ENCODE results near the gene NPHP1. TPM values are rescaled to one million over a fixed set of nuclear protein-coding genes. Genes with fewer than 3 reads are reported as not detected.
"Not testable (repeated sequence)": the region's sequence is repeated elsewhere in the genome, so short reads cannot be mapped to it uniquely, and the experiment has no call there.

Gene NPHP1
- total and polyA plus RNA-seq, 5 experiments from 2014 or later = 0.40 to 1.6 (median 0.96) TPM

DNA sequence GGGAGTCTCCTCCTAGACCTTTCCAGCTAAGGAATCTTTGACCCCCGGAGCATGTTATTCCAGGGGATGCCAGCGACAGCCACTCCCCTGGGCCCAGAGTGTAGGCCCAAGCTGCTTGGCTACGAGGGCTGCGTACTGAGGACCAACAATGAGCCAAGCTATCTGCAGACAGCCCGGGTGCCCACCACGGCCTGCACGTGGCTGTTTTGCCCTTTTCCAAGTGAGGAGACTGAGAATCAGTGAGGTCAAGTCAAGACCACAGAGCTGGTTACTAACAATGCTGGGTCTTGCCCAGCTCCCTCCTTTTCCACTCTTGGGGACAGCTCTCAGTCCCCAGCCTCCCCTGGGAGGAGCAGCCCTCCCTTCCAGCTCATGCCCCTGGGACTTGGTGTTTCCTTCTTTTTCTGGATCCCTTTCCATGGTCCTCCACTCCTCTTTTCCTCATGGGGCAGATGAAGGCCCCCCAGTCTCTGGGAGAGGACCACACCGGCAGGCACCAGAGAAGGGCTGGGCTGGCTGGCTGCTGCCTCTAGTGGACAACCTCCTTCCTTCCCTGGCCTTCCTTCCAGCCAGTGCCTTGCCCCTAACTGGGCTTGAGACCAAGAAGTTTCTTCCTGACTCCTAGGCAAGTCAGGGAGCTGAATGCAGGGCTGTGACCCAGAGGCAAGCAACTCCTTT is 88.6 kb downstream of the NPHP1 start:
- peaks cover 33 to 79% (median 51%) of the 10 kb centered on the region in 5 donors for H3K27me3 Mint-ChIP-seq
- H3K4me1 Mint-ChIP-seq = peaks cover 1 to 10% (median 3%) of the 10 kb centered on the region in 4 donors
- peaks cover 0 to 4% (median 2%) of the 10 kb centered on the region in 3 donors for H3K36me3 Mint-ChIP-seq
- no peak for ATAC-seq
- DNase-seq = no peak
- POLR2A ChIA-PET = no interaction called here
- H3K4me3 Mint-ChIP-seq = peak overlapping the region in 2 of 10 donors; percentile 36 to 38
- H3K9me3 Mint-ChIP-seq = peaks cover 0 to 9% (median 0%) of the 10 kb centered on the region in 9 donors
- H3K27ac Mint-ChIP-seq = no peak overlapping the region

GRCh38 chr2:110115291-110116032 is 89.4 kb downstream of the NPHP1 start, which contains the start of gene MALL:
MALL (minus strand) TSS chr2:110115822; CDS start chr2:110115792, 30 bp downstream.
- Mint-ChIP-seq H3K27me3 (peaks cover 36 to 86% (median 51%) of the 10 kb centered on the region in 5 donors), H3K4me1 (peaks cover 1 to 10% (median 3%) of the 10 kb centered on the region in 4 donors)

DNA sequence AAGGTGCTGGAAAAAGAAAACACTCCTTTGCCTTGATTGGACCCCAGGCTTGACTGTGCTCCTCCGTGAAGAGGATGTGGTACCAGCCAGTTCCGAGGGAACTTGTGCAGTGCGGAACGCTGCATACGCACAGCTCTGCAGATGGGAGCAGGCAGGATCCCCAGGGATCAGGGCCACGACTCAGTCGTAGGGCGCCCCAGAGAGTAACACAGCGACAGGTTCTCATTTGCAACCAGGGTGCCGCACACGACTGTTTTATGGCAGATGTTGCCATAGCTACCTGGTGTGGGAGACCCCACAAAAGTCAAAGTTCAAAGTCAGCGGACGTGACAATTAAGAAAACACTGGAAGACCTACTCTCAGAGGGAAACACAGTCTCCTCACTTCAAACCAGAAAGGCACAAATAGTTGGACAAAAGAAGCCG is 90.0 kb downstream of the NPHP1 start:
- H3K9me3 Mint-ChIP-seq = peaks cover 0 to 16% (median 7%) of the 10 kb centered on the region in 9 donors
- H3K27ac Mint-ChIP-seq = peak overlapping the region in 1 of 10 donors; percentile 19
- peaks cover 0 to 4% (median 2%) of the 10 kb centered on the region in 3 donors for H3K36me3 Mint-ChIP-seq
- H3K4me1 Mint-ChIP-seq = peaks cover 1 to 10% (median 3%) of the 10 kb centered on the region in 4 donors
- peak overlapping the region in 1 of 10 donors; percentile 29 for H3K4me3 Mint-ChIP-seq
- POLR2A ChIA-PET = no interaction called here
- ATAC-seq (no peak), DNase-seq (no peak)
- peaks cover 38 to 92% (median 56%) of the 10 kb centered on the region in 5 donors for H3K27me3 Mint-ChIP-seq

More at GRCh38 chr2:110115291-110116032, 89.4 kb downstream of the NPHP1 start, which contains the start of gene MALL:
- POLR2A ChIA-PET = no interaction called here
- peaks cover 0 to 13% (median 2%) of the 10 kb centered on the region in 9 donors for H3K9me3 Mint-ChIP-seq
- H3K4me3 Mint-ChIP-seq = peak within 1 kb of the TSS in 2 of 10 donors; percentile 36 to 38
- peaks cover 0 to 4% (median 2%) of the 10 kb centered on the region in 3 donors for H3K36me3 Mint-ChIP-seq
- DNase-seq (no peak), ATAC-seq (no peak)
- peak within 1 kb of the TSS in 1 of 10 donors; percentile 19 for H3K27ac Mint-ChIP-seq

GRCh38 chr2:110113961-110114591 is 90.7 kb downstream of the NPHP1 start:
- H3K27ac Mint-ChIP-seq = no peak overlapping the region
- H3K4me1 Mint-ChIP-seq = peaks cover 1 to 10% (median 3%) of the 10 kb centered on the region in 4 donors
- no peak for DNase-seq
- peaks cover 0 to 16% (median 7%) of the 10 kb centered on the region in 9 donors for H3K9me3 Mint-ChIP-seq
- no peak for ATAC-seq
- POLR2A ChIA-PET = no interaction called here
- peaks cover 38 to 93% (median 56%) of the 10 kb centered on the region in 5 donors for H3K27me3 Mint-ChIP-seq
- peaks cover 0 to 4% (median 2%) of the 10 kb centered on the region in 3 donors for H3K36me3 Mint-ChIP-seq
- H3K4me3 Mint-ChIP-seq = no peak overlapping the region

DNA sequence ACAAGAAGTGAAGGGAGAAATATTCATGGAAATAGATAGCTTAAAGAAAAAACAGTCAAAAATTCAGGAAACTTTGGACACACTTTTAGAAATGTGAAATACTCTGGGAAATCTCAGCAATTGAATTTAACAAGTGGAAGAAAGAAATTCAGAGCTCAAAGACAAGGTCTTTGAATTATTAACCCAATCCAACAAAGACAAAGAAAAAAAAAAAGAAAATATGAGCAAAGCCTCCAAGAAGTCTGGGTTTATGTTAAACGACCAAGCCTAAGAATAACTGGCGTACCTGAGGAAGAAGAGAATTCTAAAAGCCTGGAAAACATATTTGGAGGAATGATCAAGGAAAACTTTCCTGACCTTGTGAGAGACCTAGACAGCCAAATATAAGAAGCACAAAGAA is 96.5 kb downstream of the NPHP1 start:
- POLR2A ChIA-PET, H3K4me3 Mint-ChIP-seq, ATAC-seq, DNase-seq, H3K27ac Mint-ChIP-seq, H3K4me1 Mint-ChIP-seq: not testable (repeated sequence)
- Mint-ChIP-seq H3K36me3 (peaks cover 0 to 15% (median 0%) of the 10 kb centered on the region in 3 donors), H3K27me3 (peaks cover 30 to 91% (median 52%) of the 10 kb centered on the region in 5 donors), H3K9me3 (peaks cover 0 to 23% (median 7%) of the 10 kb centered on the region in 9 donors)

DNA sequence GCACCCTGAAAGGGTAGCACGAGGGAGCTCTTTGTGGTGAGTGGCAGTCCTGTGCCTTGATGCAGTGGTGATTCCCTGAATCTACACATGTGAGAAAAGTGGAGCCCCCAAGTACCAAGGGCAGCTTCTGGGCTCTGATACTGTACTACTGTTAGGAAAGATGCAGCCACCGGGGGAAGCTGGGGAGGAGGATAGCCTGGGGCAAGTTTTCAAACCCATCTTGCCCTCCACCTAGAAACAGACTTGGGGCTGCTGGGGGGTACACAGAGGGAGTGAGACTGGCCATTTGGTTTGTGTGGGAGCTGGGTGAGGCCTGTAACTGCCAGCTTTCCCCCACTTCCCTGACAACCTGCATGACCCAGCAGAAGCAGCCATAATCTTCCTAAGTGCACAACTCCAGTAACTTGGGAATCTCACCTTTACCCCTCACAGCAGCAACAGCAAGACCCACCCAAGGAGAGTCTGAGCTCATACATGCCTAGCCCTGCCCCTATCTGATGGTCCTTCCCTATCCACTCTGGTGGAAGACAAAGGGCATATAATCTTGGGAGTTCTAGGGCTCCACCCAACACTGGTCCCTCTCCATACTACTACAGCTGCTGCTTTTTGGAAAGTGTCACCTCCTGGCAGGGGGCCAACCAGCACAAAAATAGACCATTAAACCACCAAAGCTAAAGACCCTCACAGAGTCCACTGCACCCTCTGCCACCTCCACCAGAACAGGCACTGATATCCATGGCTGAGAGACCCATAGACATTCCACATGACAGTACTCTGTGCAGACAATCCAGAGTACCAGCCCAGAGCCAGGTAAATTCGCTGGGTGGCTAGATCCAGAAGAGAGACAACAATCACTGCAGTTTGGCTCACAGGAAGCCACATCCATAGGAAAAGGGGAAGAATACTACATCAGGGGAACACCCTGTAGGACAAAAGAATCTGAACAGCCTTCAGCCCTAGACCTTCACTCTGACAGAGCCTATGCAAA is 97.4 kb downstream of the NPHP1 start:
- Mint-ChIP-seq H3K4me3 (no peak overlapping the region), H3K27ac (peak overlapping the region in 1 of 10 donors; percentile 7)
- POLR2A ChIA-PET = no interaction called here

DNA sequence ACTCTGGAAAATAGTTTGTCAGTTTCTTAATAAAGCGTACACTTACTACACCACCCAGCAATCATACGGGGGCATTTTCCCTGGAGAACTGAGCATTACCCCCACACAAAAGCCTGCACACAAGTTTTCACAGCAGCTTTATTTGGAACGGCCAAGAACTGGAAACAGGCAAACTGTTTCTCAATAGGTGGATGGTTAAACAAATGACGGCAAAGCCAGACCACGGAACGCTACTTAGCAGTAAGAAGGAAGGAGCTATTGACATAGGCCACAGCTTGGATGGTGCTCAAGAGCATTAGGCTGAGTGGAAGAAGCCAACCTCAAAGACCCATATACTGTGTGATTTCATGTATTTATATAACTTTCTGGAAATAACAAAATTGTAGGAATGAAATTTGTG is 98.2 kb downstream of the NPHP1 start:
- H3K4me3 Mint-ChIP-seq = no peak overlapping the region
- no peak for ATAC-seq
- POLR2A ChIA-PET = no interaction called here

More for the DNA sequence above, 97.4 kb downstream of the NPHP1 start:
- Mint-ChIP-seq H3K36me3 (peaks cover 0 to 11% (median 0%) of the 10 kb centered on the region in 3 donors), H3K4me1 (no peaks in the 10 kb centered on the region), H3K27me3 (peaks cover 27 to 91% (median 49%) of the 10 kb centered on the region in 5 donors), H3K9me3 (peaks cover 0 to 23% (median 5%) of the 10 kb centered on the region in 9 donors)
- DNase-seq = no peak
- no peak for ATAC-seq

DNA sequence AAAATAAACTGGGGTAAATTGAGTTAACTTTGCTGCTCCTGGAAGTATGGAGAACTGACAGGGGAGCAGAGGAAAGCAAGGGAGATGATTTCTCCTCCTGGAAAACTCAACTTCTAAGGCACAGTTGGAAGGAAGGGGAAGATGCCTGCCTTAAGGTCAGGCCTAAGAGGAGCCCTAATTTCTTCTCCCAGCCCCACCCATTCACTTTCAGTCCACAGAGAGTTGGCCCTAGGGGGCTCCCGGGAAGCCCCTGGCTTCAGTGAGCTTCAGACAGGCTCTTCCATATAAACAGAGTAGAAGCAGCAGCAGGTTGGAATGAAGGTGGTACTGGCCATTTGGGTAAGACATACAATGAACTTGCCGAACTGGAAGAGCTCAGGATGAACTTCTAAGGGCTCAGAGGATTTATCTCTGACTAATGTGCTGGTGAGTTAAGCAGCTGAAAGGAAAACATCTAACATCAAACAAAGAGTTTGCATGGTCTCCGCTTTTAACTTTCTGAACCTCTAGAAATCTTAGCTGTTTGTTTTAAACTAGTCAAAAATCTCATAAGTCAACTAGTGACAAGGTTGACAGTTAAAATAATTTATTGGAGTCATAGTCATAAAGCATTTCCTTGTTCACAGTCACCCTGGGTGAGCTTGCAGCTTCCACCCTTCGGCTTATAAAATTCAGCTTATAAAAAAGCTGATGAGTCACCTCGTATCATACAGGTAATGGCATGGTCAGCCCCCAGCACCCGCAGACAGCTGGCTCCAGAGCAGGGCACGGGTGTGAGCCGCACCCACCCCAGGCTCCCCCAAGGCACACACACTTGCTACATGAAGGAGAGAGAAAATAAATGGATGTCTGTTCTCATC is 99.0 kb downstream of the NPHP1 start:
- Mint-ChIP-seq H3K27me3 (peaks cover 24 to 84% (median 50%) of the 10 kb centered on the region in 5 donors), H3K9me3 (peaks cover 0 to 20% (median 5%) of the 10 kb centered on the region in 9 donors), H3K4me3 (no peak overlapping the region), H3K4me1 (peaks cover 0 to 9% (median 5%) of the 10 kb centered on the region in 4 donors), H3K36me3 (peaks cover 0 to 11% (median 0%) of the 10 kb centered on the region in 3 donors), H3K27ac (no peak overlapping the region)
- no peak for ATAC-seq
- no peak for DNase-seq
- POLR2A ChIA-PET = no interaction called here

More for the DNA sequence above, 98.2 kb downstream of the NPHP1 start:
- H3K9me3 Mint-ChIP-seq = peaks cover 0 to 22% (median 5%) of the 10 kb centered on the region in 9 donors
- H3K27me3 Mint-ChIP-seq = peaks cover 23 to 91% (median 50%) of the 10 kb centered on the region in 5 donors
- H3K36me3 Mint-ChIP-seq = peaks cover 0 to 11% (median 0%) of the 10 kb centered on the region in 3 donors
- H3K27ac Mint-ChIP-seq = no peak overlapping the region
- H3K4me1 Mint-ChIP-seq = peaks cover 0 to 4% (median 0%) of the 10 kb centered on the region in 4 donors
- DNase-seq = no peak

DNA sequence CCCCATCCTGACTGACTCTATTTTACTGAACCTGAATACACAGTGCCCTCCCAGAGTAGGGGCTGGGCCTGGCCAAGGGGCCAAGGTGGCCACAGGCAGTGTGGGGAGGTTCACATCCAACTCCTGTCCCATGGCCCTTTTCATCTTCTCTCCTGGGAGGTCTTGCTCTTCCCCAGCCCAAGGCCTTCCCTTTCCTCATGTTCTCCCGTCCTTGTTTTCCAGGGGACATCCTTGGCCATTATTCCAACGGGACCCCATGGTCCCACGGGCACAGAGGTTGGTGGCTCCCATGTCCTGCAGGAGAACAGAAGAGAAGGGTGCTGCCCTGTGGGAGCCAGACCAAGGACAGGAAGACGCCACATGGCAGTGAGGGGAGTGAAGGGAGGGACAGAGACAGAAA is 99.6 kb downstream of the NPHP1 start:
- POLR2A ChIA-PET = no interaction called here

GRCh38 chr2:110104025-110104771 is 100.6 kb downstream of the NPHP1 start:
- Mint-ChIP-seq H3K4me3 (no peak overlapping the region), H3K36me3 (peaks cover 0 to 11% (median 0%) of the 10 kb centered on the region in 3 donors), H3K27ac (no peak overlapping the region), H3K27me3 (peaks cover 19 to 72% (median 47%) of the 10 kb centered on the region in 5 donors), H3K9me3 (peaks cover 0 to 14% (median 0%) of the 10 kb centered on the region in 9 donors), H3K4me1 (peaks cover 0 to 9% (median 5%) of the 10 kb centered on the region in 4 donors)
- no peak for DNase-seq
- POLR2A ChIA-PET = no interaction called here
- ATAC-seq = no peak

More for the DNA sequence above, 99.6 kb downstream of the NPHP1 start:
- DNase-seq = no peak
- Mint-ChIP-seq H3K27me3 (peaks cover 20 to 78% (median 48%) of the 10 kb centered on the region in 5 donors), H3K4me3 (no peak overlapping the region), H3K4me1 (peaks cover 0 to 9% (median 5%) of the 10 kb centered on the region in 4 donors), H3K27ac (peak overlapping the region in 1 of 10 donors; percentile 67), H3K36me3 (peaks cover 0 to 11% (median 0%) of the 10 kb centered on the region in 3 donors), H3K9me3 (peaks cover 0 to 18% (median 2%) of the 10 kb centered on the region in 9 donors)
- no peak for ATAC-seq

Measured in naive thymus-derived CD8-positive, alpha-beta T cell (primary cell).